SK-N-SH (cell line): ENCODE measurements around the gene SLC40A1. TPM values are rescaled to one million over a fixed set of nuclear protein-coding genes. Genes with fewer than 3 reads are reported as not detected.

Experiments used
- CTCF ChIA-PET: fragments of 300-600, 350-600 bp; formaldehyde crosslinking; extraction: SDS; loops from one replicate; lab custom pipeline; 2021; lab: Yijun Ruan, JAX
- POLR2A ChIA-PET: fragments of 350-600 bp; sonication (Branson Sonifier 250); formaldehyde crosslinking; extraction: SDS; loops from one replicate; lab custom pipeline; 2020; ENCODE audit warnings: antibody characterized with exemption, inconsistent platforms; lab: Yijun Ruan, JAX
- DNase-seq: peaks from one replicate; pipeline ENCODE4 v3.0.0; 2012
- H2AFZ ChIP-seq: fragments of 200-600 bp; sonication (generic); 2 replicates; pipeline ENCODE4 v1.8.1; 2016; ENCODE audit warnings: antibody characterized with exemption, mild to moderate bottlenecking, low read depth
- H3F3A ChIP-seq: fragments of 200-600 bp; sonication (generic); replicated peaks from 2 replicates; pipeline ENCODE3; 2016; ENCODE audit warnings: antibody characterized with exemption, mild to moderate bottlenecking; ENCODE audit not compliant: insufficient read depth
- H3K27ac ChIP-seq, 2 experiments: fragments of 200-500 bp in 1 of 2; fragments of 200-600 bp in 1 of 2; sonication (Bioruptor generic) in 1 of 2; sonication (generic), shearing (Covaris generic) in 1 of 2; 2 replicates each; pipeline versions ENCODE4 v1.5.1 to v1.6.1; 2014 to 2016; ENCODE audit warnings: low read depth in 2 of 2, inconsistent platforms in 1 of 2, low read length in 1 of 2, mild to moderate bottlenecking in 1 of 2, mixed read lengths in 1 of 2
- H3K27me3 ChIP-seq: fragments of 200-600 bp; sonication (generic), shearing (Covaris generic); 2 replicates; pipeline ENCODE4 v1.6.1; 2016; ENCODE audit warnings: mixed run types; ENCODE audit not compliant: insufficient read depth
- H3K36me3 ChIP-seq, 2 experiments: fragments of 200-500 bp in 1 of 2; fragments of 200-600 bp in 1 of 2; sonication (Bioruptor generic) in 1 of 2; sonication (generic) in 1 of 2; replicated peaks in 1 of 2; 2 replicates each; pipeline versions ENCODE3 to v1.5.1; 2014 to 2016; ENCODE audit warnings: low read length in 1 of 2, mild to moderate bottlenecking in 1 of 2; ENCODE audit not compliant: insufficient read depth in 2 of 2, control insufficient read depth in 1 of 2
- H3K4me1 ChIP-seq, 2 experiments: fragments of 200-500 bp in 1 of 2; fragments of 200-600 bp in 1 of 2; sonication (Bioruptor generic) in 1 of 2; sonication (generic), shearing (Covaris generic) in 1 of 2; 2 replicates each; pipeline versions ENCODE4 v1.5.1 to v1.6.1; 2014 to 2016; ENCODE audit warnings: low read depth in 1 of 2, low read length in 1 of 2, mixed run types in 1 of 2; ENCODE audit not compliant: insufficient read depth in 2 of 2, control insufficient read depth in 1 of 2
- H3K4me2 ChIP-seq: fragments of 200-600 bp; sonication (generic), shearing (Covaris generic); 2 replicates; pipeline ENCODE4 v1.6.1; 2017; ENCODE audit warnings: mixed run types
- H3K4me3 ChIP-seq, 2 experiments: fragments of 200-500 bp in 1 of 2; fragments of 200-600 bp in 1 of 2; sonication (Bioruptor generic) in 1 of 2; sonication (generic), shearing (Covaris generic) in 1 of 2; 2 replicates each; pipeline versions ENCODE4 v1.5.1 to v1.8.1; 2014 to 2016; ENCODE audit warnings: low read depth in 2 of 2, inconsistent platforms in 1 of 2, low read length in 1 of 2, mild to moderate bottlenecking in 1 of 2, mixed read lengths in 1 of 2, moderate library complexity in 1 of 2
- H3K79me2 ChIP-seq: fragments of 200-600 bp; sonication (generic); 2 replicates; pipeline ENCODE4 v1.8.1; 2017; ENCODE audit warnings: mild to moderate bottlenecking; ENCODE audit not compliant: insufficient read depth
- H3K9ac ChIP-seq: fragments of 200-600 bp; sonication (generic); 2 replicates; pipeline ENCODE4 v1.6.1; 2017; ENCODE audit warnings: mixed run types
- H3K9me2 ChIP-seq: fragments of 200-600 bp; sonication (generic); 2 replicates; pipeline ENCODE4 v1.6.1; 2017; ENCODE audit warnings: mixed run types
- H3K9me3 ChIP-seq: fragments of 200-600 bp; sonication (generic); 2 replicates; pipeline ENCODE4 v1.6.1; 2017; ENCODE audit warnings: mixed run types, mild to moderate bottlenecking, moderate library complexity
- H4K20me1 ChIP-seq: fragments of 200-600 bp; sonication (generic); 2 replicates; pipeline ENCODE4 v1.6.1; 2017; ENCODE audit warnings: mild to moderate bottlenecking, mixed run types; ENCODE audit not compliant: insufficient read depth
- CHD2 ChIP-seq: fragments of 150-350 bp; IDR thresholded peaks from 2 replicates; pipeline ENCODE4 v1.6.1; 2018; ENCODE audit warnings: low read length; ENCODE audit not compliant: partially characterized antibody
- ELF1 ChIP-seq: IDR thresholded peaks from 2 replicates; pipeline ENCODE4 v1.4.0; 2012
- EP300 ChIP-seq, 2 experiments: IDR thresholded peaks; 2 replicates each; pipeline versions ENCODE4 v1.4.0 to v1.6.1; 2012; ENCODE audit warnings: borderline replicate concordance in 1 of 2, low read depth in 1 of 2, low read length in 1 of 2
- FOSL2 ChIP-seq: IDR thresholded peaks from 2 replicates; pipeline ENCODE4 v1.4.0; 2012; ENCODE audit warnings: low read depth, mild to moderate bottlenecking, moderate library complexity, borderline replicate concordance
- FOXM1 ChIP-seq: IDR thresholded peaks from 2 replicates; pipeline ENCODE4 v1.4.0; 2012; ENCODE audit warnings: low read depth, mild to moderate bottlenecking
- GABPA ChIP-seq: IDR thresholded peaks from 2 replicates; pipeline ENCODE4 v1.4.0; 2012; ENCODE audit warnings: low read depth, mild to moderate bottlenecking
- JUND ChIP-seq: IDR thresholded peaks from 2 replicates; pipeline ENCODE4 v1.4.0; 2012
- MEF2A ChIP-seq: IDR thresholded peaks from 2 replicates; pipeline ENCODE4 v1.4.0; 2012; ENCODE audit warnings: low read depth, borderline replicate concordance
- NFIC ChIP-seq: IDR thresholded peaks from 2 replicates; pipeline ENCODE4 v1.4.0; 2012; ENCODE audit warnings: borderline replicate concordance
- NRF1 ChIP-seq: IDR thresholded peaks from 2 replicates; pipeline ENCODE4 v1.6.1; 2012; ENCODE audit warnings: low read depth, mild to moderate bottlenecking, low read length
- RCOR1 ChIP-seq: fragments of 150-350 bp; IDR thresholded peaks from 2 replicates; pipeline ENCODE4 v1.6.1; 2017; ENCODE audit warnings: antibody characterized with exemption, low read length
- RXRA ChIP-seq: IDR thresholded peaks from 2 replicates; pipeline ENCODE4 v1.4.0; 2012; ENCODE audit warnings: low read depth, mild to moderate bottlenecking, borderline replicate concordance
- SIN3A ChIP-seq: IDR thresholded peaks from 2 replicates; pipeline ENCODE4 v1.6.1; 2012; ENCODE audit warnings: low read depth, mild to moderate bottlenecking, low read length, moderate library complexity, borderline replicate concordance
- SMC3 ChIP-seq: IDR thresholded peaks from 2 replicates; pipeline ENCODE4 v1.6.1; 2012; ENCODE audit warnings: low read depth, low read length, improper control_type of control experiment
- TCF12 ChIP-seq: IDR thresholded peaks from 2 replicates; pipeline ENCODE4 v1.4.0; 2012
- TEAD4 ChIP-seq: IDR thresholded peaks from 2 replicates; pipeline ENCODE4 v1.4.0; 2012; ENCODE audit warnings: mild to moderate bottlenecking, borderline replicate concordance; ENCODE audit not compliant: insufficient read depth
- YY1 ChIP-seq: IDR thresholded peaks from 2 replicates; pipeline ENCODE4 v1.4.0; 2012; ENCODE audit warnings: low read depth, mild to moderate bottlenecking
- WGBS: methylation state at CpG from one replicate; pipeline ENCODE4 v1.1.6; 2017; ENCODE audit warnings: low lambda C conversion rate; 5-methylcytosine and 5-hydroxymethylcytosine counted together
- polyA plus RNA-seq, 3 experiments: library from polyadenylated mRNA; depleted of rRNA; stranded (reverse); fragments of >200 nt; gene quantifications; 2 replicates each; pipeline ENCODE4 v1.2.3, GENCODE V29; 2012
- TF ChIP-seq, protein P1 (sequence below): fragments of 150-350 bp; IDR thresholded peaks from 2 replicates; pipeline ENCODE4 v1.6.1; 2017; ENCODE audit warnings: antibody characterized with exemption, low read length, low read depth, borderline replicate concordance
- TF ChIP-seq, protein P2 (sequence below): IDR thresholded peaks from 2 replicates; pipeline ENCODE4 v1.4.0; 2012; ENCODE audit warnings: low read depth, borderline replicate concordance
- TF ChIP-seq, protein P3 (sequence below): IDR thresholded peaks from 2 replicates; pipeline ENCODE4 v1.4.0; 2012; ENCODE audit warnings: low read depth
- TF ChIP-seq, protein P4 (sequence below): IDR thresholded peaks from 2 replicates; pipeline ENCODE4 v1.6.1; 2012; ENCODE audit warnings: mild to moderate bottlenecking, low read depth, low read length, moderate library complexity

SLC40A1 gene
- polyA plus RNA-seq, 1 of the 3 experiments (the other 2 are of a cell fraction), result 1.8 TPM

- H3K27ac ChIP-seq, result no peak overlapping the region
- no peak overlapping the region for H3K9ac ChIP-seq
- H3K9me2 ChIP-seq, result no peaks in the 10 kb centered on the region
- H4K20me1 ChIP-seq, result no peaks in the 10 kb centered on the region
- no peaks in the 10 kb centered on the region for H3K27me3 ChIP-seq
- no peak overlapping the region for H3K4me2 ChIP-seq
- ChIA-PET CTCF (no interaction called here), POLR2A (no interaction called here)
- H3K79me2 ChIP-seq, result no peaks in the 10 kb centered on the region
- no peak for DNase-seq
- no peak overlapping the region for H2AFZ ChIP-seq
- TF ChIP-seq CHD2 (no peak), ELF1 (no peak), TCF12 (no peak), SMC3 (no peak), YY1 (no peak), RXRA (no peak), FOXM1 (no peak), TEAD4 (no peak)
- TF ChIP-seq, protein P1, sequence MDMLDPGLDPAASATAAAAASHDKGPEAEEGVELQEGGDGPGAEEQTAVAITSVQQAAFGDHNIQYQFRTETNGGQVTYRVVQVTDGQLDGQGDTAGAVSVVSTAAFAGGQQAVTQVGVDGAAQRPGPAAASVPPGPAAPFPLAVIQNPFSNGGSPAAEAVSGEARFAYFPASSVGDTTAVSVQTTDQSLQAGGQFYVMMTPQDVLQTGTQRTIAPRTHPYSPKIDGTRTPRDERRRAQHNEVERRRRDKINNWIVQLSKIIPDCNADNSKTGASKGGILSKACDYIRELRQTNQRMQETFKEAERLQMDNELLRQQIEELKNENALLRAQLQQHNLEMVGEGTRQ, result no peak
- TF ChIP-seq, protein P2, sequence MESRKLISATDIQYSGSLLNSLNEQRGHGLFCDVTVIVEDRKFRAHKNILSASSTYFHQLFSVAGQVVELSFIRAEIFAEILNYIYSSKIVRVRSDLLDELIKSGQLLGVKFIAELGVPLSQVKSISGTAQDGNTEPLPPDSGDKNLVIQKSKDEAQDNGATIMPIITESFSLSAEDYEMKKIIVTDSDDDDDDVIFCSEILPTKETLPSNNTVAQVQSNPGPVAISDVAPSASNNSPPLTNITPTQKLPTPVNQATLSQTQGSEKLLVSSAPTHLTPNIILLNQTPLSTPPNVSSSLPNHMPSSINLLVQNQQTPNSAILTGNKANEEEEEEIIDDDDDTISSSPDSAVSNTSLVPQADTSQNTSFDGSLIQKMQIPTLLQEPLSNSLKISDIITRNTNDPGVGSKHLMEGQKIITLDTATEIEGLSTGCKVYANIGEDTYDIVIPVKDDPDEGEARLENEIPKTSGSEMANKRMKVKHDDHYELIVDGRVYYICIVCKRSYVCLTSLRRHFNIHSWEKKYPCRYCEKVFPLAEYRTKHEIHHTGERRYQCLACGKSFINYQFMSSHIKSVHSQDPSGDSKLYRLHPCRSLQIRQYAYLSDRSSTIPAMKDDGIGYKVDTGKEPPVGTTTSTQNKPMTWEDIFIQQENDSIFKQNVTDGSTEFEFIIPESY, result no peak
- H3F3A ChIP-seq, result no peaks in the 10 kb centered on the region
- H3K9me3 ChIP-seq, result no peaks in the 10 kb centered on the region
- H3K36me3 ChIP-seq, result no peaks in the 10 kb centered on the region
- 85% methylated on average over 3 of the region's 3 CpGs for WGBS
- no peaks in the 10 kb centered on the region for H3K4me1 ChIP-seq
- H3K4me3 ChIP-seq, result no peak overlapping the region
Observed at GRCh38 chr2:189593115-189593514, 12.5 kb upstream of the SLC40A1 start.

DNA sequence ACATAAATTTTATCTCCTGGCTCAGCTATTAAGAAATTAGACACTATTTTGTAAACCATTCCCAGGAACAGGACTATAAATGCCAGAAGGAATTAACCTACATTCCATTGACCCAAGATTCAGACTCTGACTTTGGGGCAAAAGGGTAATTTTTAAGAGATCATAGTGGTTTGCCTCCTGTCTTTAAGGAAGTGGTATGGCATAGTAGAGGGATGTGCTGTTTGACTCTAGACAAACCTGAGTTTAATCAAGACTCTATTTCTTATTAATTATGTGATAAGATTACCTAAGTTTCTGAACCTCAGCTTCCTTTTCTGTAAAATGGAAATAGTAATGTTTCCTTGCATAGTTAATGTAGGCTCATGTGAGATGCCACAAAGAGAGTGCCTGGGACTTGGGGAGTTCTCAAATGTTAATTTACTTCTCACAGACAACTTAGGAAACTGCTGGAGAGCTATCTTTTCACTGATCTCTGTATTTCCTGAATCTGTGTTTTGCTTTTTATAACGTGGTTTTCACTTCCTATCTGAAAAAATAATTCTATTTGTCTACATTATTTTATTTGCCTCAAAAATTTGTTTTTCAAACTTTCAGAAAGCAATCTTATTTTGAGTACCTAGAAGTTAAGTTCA lies 11.9 kb upstream of the SLC40A1 start:
- H4K20me1 ChIP-seq, result no peaks in the 10 kb centered on the region
- H3K9ac ChIP-seq, result no peak overlapping the region
- H3K4me2 ChIP-seq, result no peak overlapping the region
- POLR2A ChIA-PET, result no interaction called here
- no peaks in the 10 kb centered on the region for H3F3A ChIP-seq
- H3K9me2 ChIP-seq, result no peaks in the 10 kb centered on the region
- H3K79me2 ChIP-seq, result no peaks in the 10 kb centered on the region
- no peak overlapping the region for H3K27ac ChIP-seq
- WGBS, result 18% methylated on average over 1 of the region's 1 CpG
- no peak for DNase-seq
- no peaks in the 10 kb centered on the region for H3K9me3 ChIP-seq
- CTCF ChIA-PET, result no interaction called here
- H2AFZ ChIP-seq, result no peak overlapping the region
- H3K36me3 ChIP-seq, result no peaks in the 10 kb centered on the region
- H3K4me1 ChIP-seq, result no peaks in the 10 kb centered on the region
- H3K4me3 ChIP-seq, result no peak overlapping the region
- no peaks in the 10 kb centered on the region for H3K27me3 ChIP-seq
- TF ChIP-seq FOSL2 (no peak), RCOR1 (no peak), NFIC (no peak), JUND (no peak), SIN3A (no peak), MEF2A (no peak), SMC3 (no peak), NRF1 (no peak), GABPA (no peak), RXRA (no peak), EP300 (IDR thresholded peaks at IDR 0.05; ENCODE audit: borderline replicate concordance in 1 of 2, low read depth in 1 of 2, low read length in 1 of 2) (no peak)
- TF ChIP-seq, protein P1, result no peak
- TF ChIP-seq, protein P3, sequence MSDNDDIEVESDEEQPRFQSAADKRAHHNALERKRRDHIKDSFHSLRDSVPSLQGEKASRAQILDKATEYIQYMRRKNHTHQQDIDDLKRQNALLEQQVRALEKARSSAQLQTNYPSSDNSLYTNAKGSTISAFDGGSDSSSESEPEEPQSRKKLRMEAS, result no peak
- TF ChIP-seq, protein P4, sequence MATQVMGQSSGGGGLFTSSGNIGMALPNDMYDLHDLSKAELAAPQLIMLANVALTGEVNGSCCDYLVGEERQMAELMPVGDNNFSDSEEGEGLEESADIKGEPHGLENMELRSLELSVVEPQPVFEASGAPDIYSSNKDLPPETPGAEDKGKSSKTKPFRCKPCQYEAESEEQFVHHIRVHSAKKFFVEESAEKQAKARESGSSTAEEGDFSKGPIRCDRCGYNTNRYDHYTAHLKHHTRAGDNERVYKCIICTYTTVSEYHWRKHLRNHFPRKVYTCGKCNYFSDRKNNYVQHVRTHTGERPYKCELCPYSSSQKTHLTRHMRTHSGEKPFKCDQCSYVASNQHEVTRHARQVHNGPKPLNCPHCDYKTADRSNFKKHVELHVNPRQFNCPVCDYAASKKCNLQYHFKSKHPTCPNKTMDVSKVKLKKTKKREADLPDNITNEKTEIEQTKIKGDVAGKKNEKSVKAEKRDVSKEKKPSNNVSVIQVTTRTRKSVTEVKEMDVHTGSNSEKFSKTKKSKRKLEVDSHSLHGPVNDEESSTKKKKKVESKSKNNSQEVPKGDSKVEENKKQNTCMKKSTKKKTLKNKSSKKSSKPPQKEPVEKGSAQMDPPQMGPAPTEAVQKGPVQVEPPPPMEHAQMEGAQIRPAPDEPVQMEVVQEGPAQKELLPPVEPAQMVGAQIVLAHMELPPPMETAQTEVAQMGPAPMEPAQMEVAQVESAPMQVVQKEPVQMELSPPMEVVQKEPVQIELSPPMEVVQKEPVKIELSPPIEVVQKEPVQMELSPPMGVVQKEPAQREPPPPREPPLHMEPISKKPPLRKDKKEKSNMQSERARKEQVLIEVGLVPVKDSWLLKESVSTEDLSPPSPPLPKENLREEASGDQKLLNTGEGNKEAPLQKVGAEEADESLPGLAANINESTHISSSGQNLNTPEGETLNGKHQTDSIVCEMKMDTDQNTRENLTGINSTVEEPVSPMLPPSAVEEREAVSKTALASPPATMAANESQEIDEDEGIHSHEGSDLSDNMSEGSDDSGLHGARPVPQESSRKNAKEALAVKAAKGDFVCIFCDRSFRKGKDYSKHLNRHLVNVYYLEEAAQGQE, result no peak
